CD4-positive, alpha-beta memory T cell (primary cell): ENCODE data around the gene ZMIZ1. TPM values are rescaled to one million over a fixed set of nuclear protein-coding genes. Genes with fewer than 3 reads are reported as not detected.
A peak's percentile ranks its signal among the peaks of the same experiment; 100 is the strongest.

Experiments
- CTCF ChIA-PET: fragments of 350-600 bp; sonication (Branson Sonifier 250); formaldehyde crosslinking; loops from one replicate; lab custom pipeline; 2021; ENCODE audit warnings: inconsistent platforms; ENCODE audit not compliant: partially characterized antibody; lab: Charles Lee
- POLR2A ChIA-PET: fragments of 350-600 bp; sonication (Branson Sonifier 250); formaldehyde crosslinking; loops from one replicate; lab custom pipeline; 2021; ENCODE audit not compliant: partially characterized antibody; lab: Charles Lee
- DNase-seq, 5 donors: peaks; one replicate each; pipeline versions ENCODE4 v3.0.0 to v3.0.0-alpha.2; 2020 to 2022; ENCODE audit warnings: mixed read lengths in 1 of 5
- H3K27ac ChIP-seq: one replicate; pipeline ENCODE4 v1.7.0; 2013; ENCODE audit warnings: low read depth, low read length
- H3K27me3 ChIP-seq: 2 replicates; pipeline ENCODE4 v1.7.0; 2013; ENCODE audit warnings: mild to moderate bottlenecking, low read length, moderate library complexity; ENCODE audit not compliant: insufficient read depth
- H3K36me3 ChIP-seq: 2 replicates; pipeline ENCODE4 v1.7.0; 2013; ENCODE audit warnings: mild to moderate bottlenecking, low read length, moderate library complexity; ENCODE audit not compliant: insufficient read depth
- H3K4me1 ChIP-seq: 2 replicates; pipeline ENCODE4 v1.7.0; 2013; ENCODE audit warnings: mild to moderate bottlenecking, low read length, moderate library complexity; ENCODE audit not compliant: insufficient read depth
- H3K4me3 ChIP-seq, 2 donors: one replicate each; pipeline ENCODE4 v1.7.0; 2013; ENCODE audit warnings: low read length in 2 of 2, mild to moderate bottlenecking in 1 of 2
- H3K9me3 ChIP-seq, 2 donors: one replicate each; pipeline ENCODE4 v1.7.0; 2013; ENCODE audit warnings: low read length in 2 of 2, control low read depth in 1 of 2; ENCODE audit not compliant: control insufficient read depth in 1 of 2
- H3K27ac Mint-ChIP-seq, 7 donors: one replicate each; pipeline ENCODE4 v1.8.0; 2020 to 2021; ENCODE audit warnings: mixed read lengths in 7 of 7, mild to moderate bottlenecking in 6 of 7, inconsistent platforms in 3 of 7, moderate library complexity in 3 of 7
- H3K27me3 Mint-ChIP-seq, 2 donors: one replicate each; pipeline ENCODE4 v1.8.0; 2020 to 2021; ENCODE audit warnings: mixed read lengths in 2 of 2
- H3K36me3 Mint-ChIP-seq, 2 donors: one replicate each; pipeline ENCODE4 v1.8.0; 2020 to 2021; ENCODE audit warnings: mixed read lengths in 2 of 2, inconsistent platforms in 1 of 2, mild to moderate bottlenecking in 1 of 2
- H3K4me1 Mint-ChIP-seq, 4 donors: one replicate each; pipeline ENCODE4 v1.8.0; 2020 to 2021; ENCODE audit warnings: mixed read lengths in 4 of 4, mild to moderate bottlenecking in 1 of 4
- H3K4me3 Mint-ChIP-seq, 8 donors: one replicate each; pipeline ENCODE4 v1.8.0; 2020 to 2021; ENCODE audit warnings: mixed read lengths in 8 of 8, mild to moderate bottlenecking in 7 of 8, moderate library complexity in 6 of 8, inconsistent platforms in 3 of 8
- H3K9me3 Mint-ChIP-seq, 8 donors: one replicate each; pipeline ENCODE4 v1.8.0; 2020 to 2021; ENCODE audit warnings: mixed read lengths in 8 of 8, mild to moderate bottlenecking in 5 of 8, inconsistent platforms in 3 of 8, moderate library complexity in 1 of 8
- intact Hi-C: fragments of 100-400 bp; cut with micrococcal nuclease; formaldehyde crosslinking; loops from one replicate; pipeline ENCODE4 v1.15.1; 2023
- polyA plus RNA-seq, 2 donors: library from polyadenylated mRNA; unstranded; fragments of 300-500 nt; fragmentation: Illumina TruSeq; gene quantifications; one replicate each; pipeline ENCODE4 v1.2.3, GENCODE V29; 2021
- total RNA-seq, 2 experiments: library from RNA; stranded (reverse); gene quantifications; one replicate each; pipeline ENCODE4 v1.2.3, GENCODE V29; 2021

The ZMIZ1 gene
- total and polyA plus RNA-seq, 4 experiments from 2014 or later, result 0.58 to 25.4 (median 14.0) TPM

DNA sequence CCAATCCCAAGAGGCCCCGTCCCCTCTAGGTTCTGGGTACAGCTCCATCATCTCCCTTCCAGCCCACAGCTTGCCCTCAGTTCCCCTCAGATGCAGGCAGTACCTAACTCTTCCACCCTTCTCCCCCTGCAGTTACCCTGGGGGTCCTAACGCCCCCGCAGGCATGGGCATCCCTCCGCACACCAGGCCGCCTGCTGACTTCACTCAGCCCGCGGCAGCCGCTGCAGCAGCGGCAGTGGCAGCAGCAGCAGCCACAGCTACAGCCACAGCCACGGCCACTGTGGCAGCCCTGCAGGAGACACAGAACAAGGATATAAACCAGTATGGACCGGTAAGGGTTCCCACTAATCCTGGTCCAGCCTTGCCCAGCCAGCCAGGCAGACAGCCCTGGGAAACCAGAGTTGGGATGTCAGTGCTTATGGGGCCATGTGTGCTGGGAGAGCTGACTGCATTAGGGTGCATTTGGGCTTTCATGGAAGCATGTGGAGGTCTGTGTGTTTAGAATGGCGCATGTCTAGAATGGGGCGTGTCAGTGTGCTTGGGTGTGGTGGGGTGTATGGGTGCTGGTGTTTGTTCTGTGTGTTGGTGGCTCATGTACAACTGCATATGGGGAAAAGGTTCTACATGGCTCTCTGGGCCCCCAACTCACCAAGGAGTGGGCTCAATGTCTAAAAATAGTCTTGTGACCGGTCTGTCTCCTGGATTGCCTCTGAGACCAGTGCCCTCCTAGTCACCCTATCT lies 223.4 kb downstream of the ZMIZ1 start:
- Histone ChIP-seq H3K27me3 (no peaks in the 10 kb centered on the region), H3K27ac (no peak overlapping the region), H3K9me3 (no peaks in the 10 kb centered on the region), H3K4me3 (no peak overlapping the region), H3K36me3 (peaks cover 13% of the 10 kb centered on the region), H3K4me1 (peaks cover 5% of the 10 kb centered on the region)
- POLR2A ChIA-PET, result no interaction called here
- Mint-ChIP-seq H3K9me3 (peaks cover 0 to 2% (median 0%) of the 10 kb centered on the region in 8 donors), H3K27ac (peak overlapping the region in 3 of 7 donors; percentile 24 to 81 (median 77)), H3K4me1 (peaks cover 4 to 15% (median 8%) of the 10 kb centered on the region in 4 donors), H3K4me3 (no peak overlapping the region), H3K36me3 (peaks cover 31 to 49% of the 10 kb centered on the region in 2 donors), H3K27me3 (no peaks in the 10 kb centered on the region)
- CTCF ChIA-PET, result interaction anchor here (0.8 to 3.9 kb wide), 6 partner anchors 8 to 1245 kb away, joined by 3 to 22 read pairs (median 4); partner anchors contain the start of gene PPIF
- no peak for DNase-seq
- intact Hi-C loops, result no loop called here

DNA sequence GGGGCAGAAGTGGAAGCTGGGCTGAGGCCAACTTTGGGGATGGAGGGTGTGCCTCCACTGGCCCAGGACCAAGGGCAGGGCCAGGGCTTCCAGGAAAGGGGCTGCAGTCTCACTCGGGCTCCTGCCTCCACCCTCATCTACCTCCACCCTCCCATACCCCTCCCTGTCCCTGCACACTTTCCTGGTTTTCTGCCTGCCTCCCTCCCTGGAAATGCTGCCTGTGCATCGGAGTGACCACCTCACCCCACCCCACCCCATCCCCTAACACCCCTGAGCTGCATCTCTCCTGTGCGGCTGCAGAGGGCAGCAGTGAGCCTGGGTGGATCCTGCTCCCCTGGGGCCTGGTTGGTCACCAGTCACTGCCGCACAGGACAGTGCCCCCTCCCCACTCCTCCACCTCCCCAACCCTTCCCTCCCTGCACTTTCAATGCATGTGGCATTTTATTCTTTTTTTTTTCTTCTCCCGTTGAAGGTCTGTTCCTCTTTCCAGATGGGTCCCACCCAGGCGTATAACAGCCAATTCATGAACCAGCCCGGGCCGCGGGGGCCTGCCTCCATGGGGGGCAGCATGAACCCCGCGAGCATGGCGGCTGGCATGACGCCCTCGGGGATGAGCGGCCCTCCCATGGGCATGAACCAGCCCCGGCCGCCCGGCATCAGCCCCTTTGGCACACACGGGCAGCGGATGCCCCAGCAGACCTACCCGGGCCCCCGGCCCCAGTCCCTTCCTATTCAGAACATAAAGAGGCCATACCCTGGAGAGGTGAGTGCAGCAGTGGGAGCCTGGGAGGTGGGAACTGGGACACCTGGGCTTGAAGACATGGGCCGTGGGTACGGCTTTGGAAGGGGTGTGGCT lies 224.4 kb downstream of the ZMIZ1 start:
- no peak overlapping the region for H3K4me3 Mint-ChIP-seq
- H3K4me3 ChIP-seq, result no peak overlapping the region
- ChIA-PET CTCF (interaction anchor here (0.8 to 3.9 kb wide), 7 partner anchors 9 to 82 kb away, joined by 3 to 22 read pairs (median 4); partner anchors contain the start of gene PPIF), POLR2A (no interaction called here)
- intact Hi-C loops, result loop anchor here (1.0 kb wide), 2 partner anchors 30 to 54 kb away; partner anchors contain the start of gene PPIF
- no peaks in the 10 kb centered on the region for H3K4me1 ChIP-seq
- peaks cover 0 to 10% (median 4%) of the 10 kb centered on the region in 4 donors for H3K4me1 Mint-ChIP-seq
- H3K27ac Mint-ChIP-seq, result peak overlapping the region in 1 of 7 donors; percentile 24
- H3K27me3 Mint-ChIP-seq, result no peaks in the 10 kb centered on the region
- peaks cover 0 to 2% (median 0%) of the 10 kb centered on the region in 8 donors for H3K9me3 Mint-ChIP-seq
- H3K27me3 ChIP-seq, result no peaks in the 10 kb centered on the region
- DNase-seq, result peak in 2 of 5 donors; percentile 10 to 17
- H3K36me3 ChIP-seq, result peaks cover 22% of the 10 kb centered on the region
- no peaks in the 10 kb centered on the region for H3K9me3 ChIP-seq
- no peak overlapping the region for H3K27ac ChIP-seq
- peaks cover 34 to 56% of the 10 kb centered on the region in 2 donors for H3K36me3 Mint-ChIP-seq

- H3K4me1 Mint-ChIP-seq, result peaks cover 0 to 4% (median 2%) of the 10 kb centered on the region in 4 donors
- H3K27ac ChIP-seq, result no peak overlapping the region
- peaks cover 29% of the 10 kb centered on the region for H3K36me3 ChIP-seq
- H3K27me3 ChIP-seq, result no peaks in the 10 kb centered on the region
- H3K9me3 ChIP-seq, result no peaks in the 10 kb centered on the region
- intact Hi-C loops, result loop anchor here (1.0 kb wide), 2 partner anchors 29 to 53 kb away; partner anchors contain the start of gene PPIF
- peaks cover 36 to 59% of the 10 kb centered on the region in 2 donors for H3K36me3 Mint-ChIP-seq
- no peaks in the 10 kb centered on the region for H3K27me3 Mint-ChIP-seq
- DNase-seq, result no peak
- ChIA-PET CTCF (interaction anchor here (0.8 to 3.9 kb wide), 6 partner anchors 13 to 99 kb away, joined by 3 to 22 read pairs (median 3); partner anchors contain the start of gene PPIF), POLR2A (no interaction called here)
- H3K4me3 ChIP-seq, result no peak overlapping the region
- no peaks in the 10 kb centered on the region for H3K4me1 ChIP-seq
- H3K4me3 Mint-ChIP-seq, result no peak overlapping the region
- peak overlapping the region in 3 of 7 donors; percentile 22 to 43 (median 30) for H3K27ac Mint-ChIP-seq
- peaks cover 0 to 2% (median 0%) of the 10 kb centered on the region in 8 donors for H3K9me3 Mint-ChIP-seq
Measured at GRCh38 chr10:79293841-79294581, 225.2 kb downstream of the ZMIZ1 start.

GRCh38 chr10:79295563-79295962 lies 226.8 kb downstream of the ZMIZ1 start:
- H3K36me3 ChIP-seq, result peaks cover 37% of the 10 kb centered on the region
- intact Hi-C loops, result no loop called here
- no peak overlapping the region for H3K4me3 ChIP-seq
- peaks cover 0 to 2% (median 0%) of the 10 kb centered on the region in 8 donors for H3K9me3 Mint-ChIP-seq
- H3K4me1 ChIP-seq, result no peaks in the 10 kb centered on the region
- H3K36me3 Mint-ChIP-seq, result peaks cover 43 to 59% of the 10 kb centered on the region in 2 donors
- CTCF ChIA-PET, result interaction anchor here (1.5 kb wide), 1 partner anchor 23 kb away, joined by 3 read pairs; no protein-coding TSS in a partner anchor
- no peak overlapping the region for H3K27ac ChIP-seq
- peak overlapping the region in 1 of 7 donors; percentile 13 for H3K27ac Mint-ChIP-seq
- no peaks in the 10 kb centered on the region for H3K9me3 ChIP-seq
- no peaks in the 10 kb centered on the region for H3K27me3 ChIP-seq
- no peak overlapping the region for H3K4me3 Mint-ChIP-seq
- POLR2A ChIA-PET, result no interaction called here
- peaks cover 0 to 4% (median under 1%) of the 10 kb centered on the region in 4 donors for H3K4me1 Mint-ChIP-seq
- H3K27me3 Mint-ChIP-seq, result no peaks in the 10 kb centered on the region
- no peak for DNase-seq

GRCh38 chr10:79296431-79296830 lies 227.7 kb downstream of the ZMIZ1 start:
- H3K9me3 Mint-ChIP-seq, result peaks cover 0 to 2% (median 0%) of the 10 kb centered on the region in 8 donors
- ChIA-PET CTCF (no interaction called here), POLR2A (no interaction called here)
- no peak overlapping the region for H3K4me3 Mint-ChIP-seq
- peaks cover 37% of the 10 kb centered on the region for H3K36me3 ChIP-seq
- H3K4me3 ChIP-seq, result no peak overlapping the region
- H3K27me3 Mint-ChIP-seq, result no peaks in the 10 kb centered on the region
- H3K27ac Mint-ChIP-seq, result no peak overlapping the region
- peaks cover 0 to 4% (median under 1%) of the 10 kb centered on the region in 4 donors for H3K4me1 Mint-ChIP-seq
- intact Hi-C loops, result no loop called here
- DNase-seq, result no peak
- H3K9me3 ChIP-seq, result no peaks in the 10 kb centered on the region
- H3K27ac ChIP-seq, result no peak overlapping the region
- H3K27me3 ChIP-seq, result no peaks in the 10 kb centered on the region
- H3K36me3 Mint-ChIP-seq, result peaks cover 47 to 60% of the 10 kb centered on the region in 2 donors
- H3K4me1 ChIP-seq, result no peaks in the 10 kb centered on the region

DNA sequence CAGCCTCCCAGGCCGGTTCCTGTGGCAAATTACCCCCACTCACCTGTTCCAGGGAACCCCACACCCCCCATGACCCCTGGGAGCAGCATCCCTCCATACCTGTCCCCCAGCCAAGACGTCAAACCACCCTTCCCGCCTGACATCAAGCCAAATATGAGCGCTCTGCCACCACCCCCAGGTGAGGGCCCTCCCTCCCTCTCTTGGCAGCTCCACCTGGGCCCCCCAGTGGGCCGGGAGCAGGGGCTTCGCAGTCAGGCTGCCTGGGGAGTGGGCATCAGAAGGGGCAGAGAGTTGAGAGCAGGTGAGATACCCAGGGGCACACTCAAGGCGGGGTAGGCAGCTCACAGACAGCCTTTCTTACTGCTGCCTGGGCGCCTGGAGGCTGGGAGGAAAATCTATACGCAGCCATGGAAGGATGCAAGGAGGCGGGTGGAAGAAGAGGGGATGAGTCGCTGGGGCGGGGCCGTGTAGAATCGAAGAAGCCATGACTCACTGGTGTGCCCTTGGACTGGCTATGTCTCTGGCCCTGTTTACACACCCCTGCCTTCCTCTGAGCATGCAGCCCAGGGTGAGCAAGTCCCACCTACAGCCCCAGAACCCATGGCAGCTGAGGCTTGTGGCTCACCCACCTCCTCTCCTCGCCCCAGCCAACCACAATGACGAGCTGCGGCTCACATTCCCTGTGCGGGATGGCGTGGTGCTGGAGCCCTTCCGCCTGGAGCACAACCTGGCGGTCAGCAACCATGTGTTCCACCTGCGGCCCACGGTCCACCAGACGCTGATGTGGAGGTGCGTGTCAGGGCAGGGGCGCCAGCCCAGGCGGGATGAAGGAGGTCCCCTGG lies 229.9 kb downstream of the ZMIZ1 start:
- Mint-ChIP-seq H3K4me3 (no peak overlapping the region), H3K36me3 (peaks cover 49 to 63% of the 10 kb centered on the region in 2 donors), H3K9me3 (no peaks in the 10 kb centered on the region), H3K27ac (peak overlapping the region in 1 of 7 donors; percentile 19), H3K27me3 (no peaks in the 10 kb centered on the region), H3K4me1 (peaks cover 0 to 1% (median under 1%) of the 10 kb centered on the region in 4 donors)
- Histone ChIP-seq H3K4me1 (no peaks in the 10 kb centered on the region), H3K9me3 (no peaks in the 10 kb centered on the region), H3K36me3 (peaks cover 39% of the 10 kb centered on the region), H3K27ac (no peak overlapping the region), H3K4me3 (no peak overlapping the region), H3K27me3 (no peaks in the 10 kb centered on the region)
- ChIA-PET POLR2A (no interaction called here), CTCF (no interaction called here)
- intact Hi-C loops, result no loop called here
- DNase-seq, result no peak
